DMS114 treated with DMSO at 0.1 percent for 48 hours (cell line): ENCODE results near the gene OR52J3.
"Not testable (repeated sequence)": the region's sequence is repeated elsewhere in the genome, so short reads cannot be mapped to it uniquely, and the experiment has no call there.

Experiments used
- DNase-seq: peaks from one replicate; lab custom pipeline; 2025; ENCODE audit not compliant: unreplicated experiment; lab: John Stamatoyannopoulos, UW

The OR52J3 gene

GRCh38 chr11:5046226-5046625 lies at the start of gene OR52J3:
Gene OR52J3, plus strand, starts transcription at chr11:5046526. Its CDS starts 0 bp downstream, at chr11:5046526.
- DNase-seq = no peak

GRCh38 chr11:5004424-5005274 lies 41.7 kb upstream of the OR52J3 start:
- DNase-seq = no peak

- DNase-seq = no peak
Measured at GRCh38 chr11:5007561-5007960, 38.8 kb upstream of the OR52J3 start.

GRCh38 chr11:5011254-5011653 lies 35.1 kb upstream of the OR52J3 start:
- DNase-seq = no peak

- no peak for DNase-seq
Measured at GRCh38 chr11:5013012-5013411, 33.3 kb upstream of the OR52J3 start.

- DNase-seq = no peak
Measured at GRCh38 chr11:5021996-5022395, 24.3 kb upstream of the OR52J3 start.

GRCh38 chr11:5036669-5037068 lies 9.7 kb upstream of the OR52J3 start:
- DNase-seq = no peak

GRCh38 chr11:5037926-5038325 lies 8.4 kb upstream of the OR52J3 start:
- DNase-seq = no peak

- DNase-seq = no peak
Measured at GRCh38 chr11:5038341-5038740, 8.0 kb upstream of the OR52J3 start.

GRCh38 chr11:5040876-5041275 lies 5.5 kb upstream of the OR52J3 start:
- no peak for DNase-seq

GRCh38 chr11:5042091-5042490 lies 4.2 kb upstream of the OR52J3 start:
- no peak for DNase-seq

GRCh38 chr11:5043380-5043779 lies 2.9 kb upstream of the OR52J3 start:
- DNase-seq = no peak

GRCh38 chr11:5046754-5047330 lies 516 bp downstream of the OR52J3 start:
- no peak for DNase-seq

GRCh38 chr11:5058679-5059078 lies 12.4 kb downstream of the OR52J3 start:
- not testable (repeated sequence) for DNase-seq

GRCh38 chr11:5059391-5059790 lies 13.1 kb downstream of the OR52J3 start, which contains the start of gene OR52E2:
Gene OR52E2, minus strand, starts transcription at chr11:5059627. Its CDS starts 0 bp downstream, at chr11:5059627.
- DNase-seq = no peak

- no peak for DNase-seq
Measured at GRCh38 chr11:5065027-5065426, 18.7 kb downstream of the OR52J3 start.

GRCh38 chr11:5069272-5069671 lies 22.9 kb downstream of the OR52J3 start, which contains the start of gene OR52E1:
Gene OR52E1, plus strand, starts transcription at chr11:5069572.
- no peak for DNase-seq

- no peak for DNase-seq
Measured at GRCh38 chr11:5071799-5072198, 25.5 kb downstream of the OR52J3 start.

- no peak for DNase-seq
Measured at GRCh38 chr11:5081405-5081804, 35.1 kb downstream of the OR52J3 start.

- DNase-seq = no peak
Measured at GRCh38 chr11:5083602-5084001, 37.3 kb downstream of the OR52J3 start.

GRCh38 chr11:5088556-5088955 lies 42.2 kb downstream of the OR52J3 start:
- DNase-seq = no peak

- no peak for DNase-seq
Measured at GRCh38 chr11:5090668-5091067, 44.3 kb downstream of the OR52J3 start.
